ENCODE data around the gene RFWD3. TPM values are rescaled to one million over a fixed set of nuclear protein-coding genes. Genes with fewer than 3 reads are reported as not detected.
A peak's percentile ranks its signal among the peaks of the same experiment; 100 is the strongest.

RFWD3 gene
- total and polyA plus RNA-seq, 2 donors from 2014 or later: 5.8 to 26.0 TPM

GRCh38 chr16:74577882-74578366, 88.8 kb downstream of the RFWD3 start:
- TF ChIP-seq, protein P1, sequence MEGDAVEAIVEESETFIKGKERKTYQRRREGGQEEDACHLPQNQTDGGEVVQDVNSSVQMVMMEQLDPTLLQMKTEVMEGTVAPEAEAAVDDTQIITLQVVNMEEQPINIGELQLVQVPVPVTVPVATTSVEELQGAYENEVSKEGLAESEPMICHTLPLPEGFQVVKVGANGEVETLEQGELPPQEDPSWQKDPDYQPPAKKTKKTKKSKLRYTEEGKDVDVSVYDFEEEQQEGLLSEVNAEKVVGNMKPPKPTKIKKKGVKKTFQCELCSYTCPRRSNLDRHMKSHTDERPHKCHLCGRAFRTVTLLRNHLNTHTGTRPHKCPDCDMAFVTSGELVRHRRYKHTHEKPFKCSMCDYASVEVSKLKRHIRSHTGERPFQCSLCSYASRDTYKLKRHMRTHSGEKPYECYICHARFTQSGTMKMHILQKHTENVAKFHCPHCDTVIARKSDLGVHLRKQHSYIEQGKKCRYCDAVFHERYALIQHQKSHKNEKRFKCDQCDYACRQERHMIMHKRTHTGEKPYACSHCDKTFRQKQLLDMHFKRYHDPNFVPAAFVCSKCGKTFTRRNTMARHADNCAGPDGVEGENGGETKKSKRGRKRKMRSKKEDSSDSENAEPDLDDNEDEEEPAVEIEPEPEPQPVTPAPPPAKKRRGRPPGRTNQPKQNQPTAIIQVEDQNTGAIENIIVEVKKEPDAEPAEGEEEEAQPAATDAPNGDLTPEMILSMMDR (IDR thresholded peaks at IDR 0.05; ENCODE audit: borderline replicate concordance, extremely low read depth, insufficient read depth): no peak
- H3K9me3 ChIP-seq (ENCODE audit: control insufficient read depth in 2 of 3, insufficient read depth in 1 of 3, low read length in 3 of 3): no peaks in the 10 kb centered on the region
- H3K4me3 ChIP-seq (ENCODE audit: low read length in 3 of 3): no peak overlapping the region
- DNase-seq (no peak), FAIRE-seq (no peak)
- H3K9ac ChIP-seq (ENCODE audit: low read length in 3 of 3): no peak overlapping the region
- no peaks in the 10 kb centered on the region for H3K27me3 ChIP-seq (ENCODE audit: control insufficient read depth, insufficient read depth, low read length)
- no peaks in the 10 kb centered on the region for H3K36me3 ChIP-seq (ENCODE audit: control insufficient read depth in 2 of 3, insufficient read depth in 3 of 3, low read length in 3 of 3)
- H3K4me1 ChIP-seq (ENCODE audit: control insufficient read depth in 2 of 3, insufficient read depth in 2 of 3, low read depth in 1 of 3, low read length in 3 of 3): peaks cover 0 to 5% (median 0%) of the 10 kb centered on the region in 3 donors
- intact Hi-C loops (cut with DNase I): no loop called here
- H3K27ac ChIP-seq (ENCODE audit: low read depth in 2 of 2, low read length in 2 of 2): no peak overlapping the region

- H3K36me3 ChIP-seq (ENCODE audit: control insufficient read depth in 2 of 3, insufficient read depth in 3 of 3, low read length in 3 of 3): no peaks in the 10 kb centered on the region
- no peaks in the 10 kb centered on the region for H3K9me3 ChIP-seq (ENCODE audit: control insufficient read depth in 2 of 3, insufficient read depth in 1 of 3, low read length in 3 of 3)
- H3K27me3 ChIP-seq (ENCODE audit: control insufficient read depth, insufficient read depth, low read length): no peaks in the 10 kb centered on the region
- DNase-seq: peak in 1 of 5 donors; percentile 19
- H3K4me1 ChIP-seq (ENCODE audit: control insufficient read depth in 2 of 3, insufficient read depth in 2 of 3, low read depth in 1 of 3, low read length in 3 of 3): peaks cover 0 to 6% (median 3%) of the 10 kb centered on the region in 3 donors
- TF ChIP-seq, protein P1 (IDR thresholded peaks at IDR 0.05; ENCODE audit: borderline replicate concordance, extremely low read depth, insufficient read depth): no peak
- no peak for FAIRE-seq
- intact Hi-C loops (cut with DNase I): no loop called here
- H3K27ac ChIP-seq (ENCODE audit: low read depth in 2 of 2, low read length in 2 of 2): no peak overlapping the region
- no peak overlapping the region for H3K4me3 ChIP-seq (ENCODE audit: low read length in 3 of 3)
- H3K9ac ChIP-seq (ENCODE audit: low read length in 3 of 3): no peak overlapping the region
Observed at GRCh38 chr16:74575807-74576643, 90.7 kb downstream of the RFWD3 start.

DNA sequence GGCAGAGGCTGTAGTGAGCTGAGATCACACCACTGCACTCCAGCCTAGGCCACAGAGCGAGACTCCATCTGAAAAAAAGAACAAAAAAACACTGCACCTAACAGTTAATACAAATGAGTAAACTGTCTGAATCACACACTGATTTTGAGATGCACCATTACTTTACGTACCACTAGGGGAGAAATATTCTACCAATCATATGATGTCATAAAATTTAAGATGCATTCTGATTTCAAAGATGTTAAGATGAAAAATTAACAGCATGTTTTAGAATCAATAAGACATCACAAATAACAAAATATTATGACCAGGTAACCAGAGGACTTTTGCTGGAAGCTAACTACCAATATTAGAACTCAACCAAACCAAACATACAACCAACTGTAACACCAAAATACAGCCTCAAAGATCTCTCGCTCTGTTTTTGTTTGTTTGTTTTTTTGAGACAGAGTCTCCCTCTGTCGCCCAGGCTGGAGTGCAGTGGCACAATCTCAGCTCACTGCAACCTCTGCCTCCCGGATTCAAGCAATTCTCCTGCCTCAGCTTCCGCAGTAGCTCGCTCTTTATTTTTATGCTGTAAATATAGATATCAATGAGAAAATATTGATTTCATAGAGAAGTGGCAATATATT, 91.4 kb downstream of the RFWD3 start:
- H3K9ac ChIP-seq (ENCODE audit: low read length in 3 of 3): no peak overlapping the region
- H3K4me3 ChIP-seq (ENCODE audit: low read length in 3 of 3): no peak overlapping the region
- H3K4me1 ChIP-seq (ENCODE audit: control insufficient read depth in 2 of 3, insufficient read depth in 2 of 3, low read depth in 1 of 3, low read length in 3 of 3): peaks cover 0 to 10% (median 9%) of the 10 kb centered on the region in 3 donors
- TF ChIP-seq, protein P1 (IDR thresholded peaks at IDR 0.05; ENCODE audit: borderline replicate concordance, extremely low read depth, insufficient read depth): no peak
- intact Hi-C loops (cut with DNase I): no loop called here
- no peaks in the 10 kb centered on the region for H3K36me3 ChIP-seq (ENCODE audit: control insufficient read depth in 2 of 3, insufficient read depth in 3 of 3, low read length in 3 of 3)
- no peak overlapping the region for H3K27ac ChIP-seq (ENCODE audit: low read depth in 2 of 2, low read length in 2 of 2)
- DNase-seq: no peak
- no peaks in the 10 kb centered on the region for H3K9me3 ChIP-seq (ENCODE audit: control insufficient read depth in 2 of 3, insufficient read depth in 1 of 3, low read length in 3 of 3)
- FAIRE-seq: no peak
- no peaks in the 10 kb centered on the region for H3K27me3 ChIP-seq (ENCODE audit: control insufficient read depth, insufficient read depth, low read length)
